ENCODE measurements around the gene JUN.

GRCh38 chr1:58779801-58780382 lies 4.0 kb downstream of the JUN start:
- TF ChIP-seq CTCF (IDR thresholded peaks at IDR 0.05; ENCODE audit: insufficient read depth, low read length, poor library complexity, severe bottlenecking), result no peak
- no peak for TF ChIP-seq EZH2phosphoT487 (conservative IDR thresholded peaks at IDR 0.05; ENCODE audit: low read length)

All from SU-DHL-6 (cell line).